K562 (cell line): ENCODE measurements around the gene HS6ST1. TPM values are rescaled to one million over a fixed set of nuclear protein-coding genes. Genes with fewer than 3 reads are reported as not detected.

ENCODE experiments used
- ATAC-seq: fragments of 200-7000 bp; cut with Tn5 transposase; 3 replicates; pipeline ENCODE4 v1.9.1; 2020; ENCODE audit warnings: moderate library complexity
- BruUV-seq: library from RNA; stranded (reverse); fragments of 400-500 nt; replicated peaks from 2 replicates; lab custom pipeline; 2021; lab: Mats Ljungman, UMichigan
- CTCF ChIA-PET: fragments of 300-600 bp; formaldehyde crosslinking; extraction: SDS; loops from one replicate; lab custom pipeline; 2021; ENCODE audit warnings: low intra/inter-chr PET ratio; lab: Yijun Ruan, JAX
- POLR2A ChIA-PET: fragments of 300-600, 350-650 bp; sonication (Branson Sonifier 250); formaldehyde crosslinking; extraction: SDS; loops from one replicate; lab custom pipeline; 2021; ENCODE audit warnings: antibody characterized with exemption, inconsistent platforms; lab: Yijun Ruan, JAX
- DNase-seq, 4 experiments: peaks; one replicate each; pipeline versions ENCODE4 v3.0.0 to v3.0.0-alpha.2; 2011 to 2018; ENCODE audit warnings: low spot score in 3 of 4, mixed read lengths in 3 of 4; ENCODE audit errors: extremely low read depth in 1 of 4
- FAIRE-seq: peaks from 2 replicates; lab custom pipeline; 2011; peaks lifted over from hg19 to GRCh38; lab: Jason Lieb, UNC
- H2AFZ ChIP-seq: 2 replicates; pipeline ENCODE4 v1.6.0; 2011; ENCODE audit warnings: low read depth, low read length, control low read depth, inconsistent platforms
- H3K27ac ChIP-seq: fragments of 200-600 bp; 3 replicates; pipeline ENCODE4 v1.8.0; 2011; ENCODE audit warnings: low read depth, mild to moderate bottlenecking, control low read depth, inconsistent platforms, low read length, moderate library complexity, mixed read lengths; ENCODE audit errors: extremely low read depth
- H3K27me3 ChIP-seq, 2 experiments: fragments of 300-600 bp in 1 of 2; 2 replicates in 1 of 2; 3 replicates in 1 of 2; pipeline versions ENCODE4 v1.6.0 to v1.8.0; 2011; ENCODE audit warnings: inconsistent platforms in 2 of 2, low read length in 2 of 2, mild to moderate bottlenecking in 1 of 2, mixed read lengths in 1 of 2, moderate library complexity in 1 of 2; ENCODE audit not compliant: control insufficient read depth in 2 of 2, insufficient read depth in 2 of 2
- H3K36me3 ChIP-seq: fragments of 300-600 bp; 3 replicates; pipeline ENCODE4 v1.8.0; 2011; ENCODE audit warnings: mild to moderate bottlenecking, low read length, inconsistent platforms; ENCODE audit not compliant: control insufficient read depth, insufficient read depth
- H3K4me1 ChIP-seq, 2 experiments: fragments of 200-600 bp in 1 of 2; replicated peaks in 1 of 2; 2 replicates in 1 of 2; 3 replicates in 1 of 2; pipeline versions ENCODE4 v1.5.1 to v1.8.0; 2011; ENCODE audit warnings: inconsistent platforms in 2 of 2, low read length in 2 of 2, mild to moderate bottlenecking in 1 of 2, mixed read lengths in 1 of 2, moderate library complexity in 1 of 2; ENCODE audit not compliant: control insufficient read depth in 2 of 2, insufficient read depth in 2 of 2
- H3K4me2 ChIP-seq: 2 replicates; pipeline ENCODE4 v1.6.1; 2011; ENCODE audit warnings: low read length, control low read depth, inconsistent platforms, mixed read lengths; ENCODE audit not compliant: insufficient read depth
- H3K4me3 ChIP-seq: fragments of 200-600 bp; sonication (generic), shearing (Covaris generic); 2 replicates; pipeline ENCODE4 v1.5.1; 2016; ENCODE audit warnings: control low read depth, inconsistent platforms
- H3K79me2 ChIP-seq: fragments of 200-600 bp; 3 replicates; pipeline ENCODE4 v1.8.0; 2011; ENCODE audit warnings: low read length, inconsistent platforms; ENCODE audit not compliant: control insufficient read depth, insufficient read depth
- H3K9ac ChIP-seq, 2 experiments: 2 replicates each; pipeline versions ENCODE4 v1.6.0 to v1.6.1; 2011; ENCODE audit warnings: low read depth in 2 of 2, low read length in 2 of 2, control low read depth in 1 of 2, inconsistent platforms in 1 of 2, mild to moderate bottlenecking in 1 of 2, mixed read lengths in 1 of 2; ENCODE audit not compliant: insufficient read depth in 1 of 2
- H3K9me1 ChIP-seq: one replicate; pipeline ENCODE4 v1.6.0; 2011; ENCODE audit warnings: inconsistent platforms, mild to moderate bottlenecking, low read length, moderate library complexity; ENCODE audit not compliant: control insufficient read depth, insufficient read depth
- H3K9me3 ChIP-seq: replicated peaks from 2 replicates; pipeline ENCODE4 v1.5.1; 2011; ENCODE audit warnings: low read depth, low read length, inconsistent platforms; ENCODE audit not compliant: control insufficient read depth, insufficient read depth
- H4K20me1 ChIP-seq: replicated peaks from 2 replicates; pipeline ENCODE4 v1.6.1; 2011; ENCODE audit warnings: low read length, inconsistent platforms, mixed read lengths; ENCODE audit not compliant: control insufficient read depth, insufficient read depth
- HDAC8 ChIP-seq: fragments of 450-650 bp; IDR thresholded peaks from 2 replicates; pipeline ENCODE4 v1.6.1; 2016; ENCODE audit warnings: mild to moderate bottlenecking, missing genetic modification characterization, moderate library complexity, missing compliant biosample characterization
- HLTF ChIP-seq: fragments of 450-650 bp; IDR thresholded peaks from 2 replicates; pipeline ENCODE4 v1.6.1; 2016
- KAT8 ChIP-seq: fragments of 450-650 bp; IDR thresholded peaks from 2 replicates; pipeline ENCODE4 v1.6.1; 2016; ENCODE audit warnings: low read depth, mild to moderate bottlenecking
- NR4A1 ChIP-seq, 2 experiments: fragments of 250-450 bp in 1 of 2; fragments of 450-650 bp in 1 of 2; sonication (Bioruptor Pico) in 1 of 2; IDR thresholded peaks; 2 replicates each; pipeline versions ENCODE4 v1.4.0 to v1.6.1; 2016 to 2020; ENCODE audit warnings: mild to moderate bottlenecking in 2 of 2, missing compliant biosample characterization in 1 of 2, missing genetic modification characterization in 1 of 2, moderate library complexity in 1 of 2
- OTX1 ChIP-seq: fragments of 450-650 bp; formaldehyde crosslinking; IDR thresholded peaks from 2 replicates; pipeline ENCODE4 v1.4.0; 2022; ENCODE audit warnings: mild to moderate bottlenecking
- PRPF4 ChIP-seq: fragments of 200-400 bp; formaldehyde crosslinking; IDR thresholded peaks from one replicate; pipeline ENCODE4 v1.6.1; 2017; ENCODE audit warnings: low read length, low read depth, mild to moderate bottlenecking; ENCODE audit not compliant: insufficient read depth, poor library complexity, severe bottlenecking
- STAG1 ChIP-seq: sonication (generic); formaldehyde crosslinking; IDR thresholded peaks from 2 replicates; pipeline ENCODE4 v1.5.0; 2020; ENCODE audit warnings: missing genetic modification reagents, borderline replicate concordance
- ZBTB33 ChIP-seq: sonication (generic); formaldehyde crosslinking; IDR thresholded peaks from 2 replicates; pipeline ENCODE4 v1.8.1; 2023; ENCODE audit warnings: mild to moderate bottlenecking, missing genetic modification reagents
- ZNF395 ChIP-seq: fragments of 200-800 bp; sonication (Bioruptor generic); IDR thresholded peaks from 2 replicates; pipeline ENCODE4 v1.6.1; 2017; ENCODE audit warnings: missing genetic modification characterization, missing compliant biosample characterization
- ZNF707 ChIP-seq: fragments of 250-450 bp; sonication (Bioruptor Pico); conservative IDR thresholded peaks from 2 replicates; pipeline ENCODE4 v1.8.0; 2022; ENCODE audit warnings: inconsistent platforms, mild to moderate bottlenecking, moderate library complexity
- WGBS: fragments of 100-300 bp; shearing (Covaris generic); methylation state at CpG from one replicate; pipeline ENCODE4 v1.1.6; 2016; ENCODE audit warnings: low coverage, mixed read lengths; ENCODE audit not compliant: insufficient coverage; ENCODE audit errors: missing lambda C conversion rate; 5-methylcytosine and 5-hydroxymethylcytosine counted together
- in situ Hi-C: fragments of 300-500 bp; cut with MboI; formaldehyde crosslinking; loops from 4 replicates; pipeline ENCODE4 v1.15.0; 2018; ENCODE audit warnings: inconsistent platforms, mixed read lengths
- intact Hi-C: fragments of 100-400 bp; cut with micrococcal nuclease; formaldehyde crosslinking; loops from 2 replicates; pipeline ENCODE4 v1.14.2; 2022
- polyA plus RNA-seq, 8 experiments: library from polyadenylated mRNA; depleted of rRNA in 4 of 8; stranded (reverse) in 5 of 8; unstranded in 3 of 8; fragments of >200 nt; fragmentation: Nextera tagmentation in 2 of 8; fragmentation: Illumina TruSeq in 1 of 8; extraction: Ambion mirVana in 2 of 8; extraction: Trizol in 1 of 8; gene quantifications; 2 replicates each; pipeline versions ENCODE4 v1.2.1 to v1.2.3, GENCODE V29; 2011 to 2014; ENCODE audit warnings: inconsistent platforms in 1 of 8, missing spikeins in 1 of 8
- total RNA-seq, 7 experiments: library from RNA; depleted of rRNA in 6 of 7; stranded (reverse); fragments of >200 nt in 6 of 7; fragmentation: Illumina TruSeq in 2 of 7; extraction: Trizol in 2 of 7; gene quantifications; 2 replicates each; pipeline versions ENCODE4 v1.2.1 to v1.2.3, GENCODE V29; 2011 to 2021; ENCODE audit warnings: low replicate concordance in 1 of 7
- TF ChIP-seq, protein P1 (sequence below): fragments of 250-450 bp; sonication (Bioruptor Pico); IDR thresholded peaks from 2 replicates; pipeline ENCODE4 v1.8.0; 2022; ENCODE audit warnings: inconsistent platforms
- TF ChIP-seq, protein P2 (sequence below): fragments of 250-450 bp; sonication (Bioruptor Pico); IDR thresholded peaks from 2 replicates; pipeline ENCODE4 v1.5.0; 2021; ENCODE audit warnings: mild to moderate bottlenecking, moderate library complexity

Gene HS6ST1
- total and polyA plus RNA-seq, 9 of the 15 experiments (the other 6 are each of a cell fraction or from before 2014, with no cell fraction given): 0.06 to 7.4 (median 3.8) TPM

DNA sequence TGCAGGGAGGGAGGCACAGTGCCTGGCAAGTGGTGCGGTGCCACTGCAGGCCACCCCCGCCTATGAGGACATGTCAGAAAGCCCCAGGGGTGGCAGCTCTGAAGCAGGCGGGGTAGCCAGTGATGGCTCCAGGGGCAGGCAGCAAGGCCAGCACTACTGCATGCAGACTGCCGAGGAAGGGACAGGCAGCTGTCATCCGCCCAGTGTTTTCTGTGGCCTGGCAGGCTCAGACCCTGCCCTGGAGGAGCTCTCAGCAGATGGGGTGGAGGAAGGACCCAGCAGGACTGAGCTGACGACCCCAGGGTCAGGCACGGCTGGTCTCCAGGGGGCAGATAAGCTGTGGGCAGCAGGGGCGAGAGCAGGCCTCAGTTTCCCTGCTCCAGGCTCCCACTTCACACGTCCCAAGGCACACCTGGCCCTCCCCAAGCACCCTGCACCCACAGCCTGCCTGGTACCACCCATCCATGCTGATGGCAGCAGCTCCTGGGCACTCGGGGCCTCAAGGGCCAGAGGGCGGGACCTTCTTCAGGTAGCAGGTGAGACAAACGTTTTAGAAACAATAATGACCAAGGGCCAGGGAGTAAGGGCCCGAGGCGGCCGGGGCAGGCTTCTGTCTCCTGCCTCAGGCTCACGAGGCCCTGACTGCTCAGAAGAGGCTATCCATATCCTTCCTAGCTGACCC lies 48.5 kb downstream of the HS6ST1 start:
- Histone ChIP-seq H3K79me2 (no peaks in the 10 kb centered on the region), H2AFZ (no peak overlapping the region), H3K27me3 (no peaks in the 10 kb centered on the region), H3K4me1 (peaks cover 0 to 6% of the 10 kb centered on the region in 2 experiments; a peak in 2 of 5 replicates), H3K9me3 (no peaks in the 10 kb centered on the region), H4K20me1 (peaks cover 3% of the 10 kb centered on the region; the same call in 1 of the 2 replicates), H3K9ac (no peak overlapping the region; a peak in 1 of 4 replicates), H3K4me2 (no peak overlapping the region), H3K27ac (no peak overlapping the region), H3K4me3 (no peak overlapping the region), H3K36me3 (no peaks in the 10 kb centered on the region), H3K9me1 (no peaks in the 10 kb centered on the region)
- DNase-seq (no peak), FAIRE-seq (no peak), ATAC-seq (no peak)
- 27% methylated on average over 8 of the region's 16 CpGs for WGBS
- POLR2A ChIA-PET: interaction anchor here (0.6 kb wide), 1 partner anchor 757 kb away, joined by 3 read pairs; no protein-coding TSS in a partner anchor
- in situ Hi-C loops: no loop called here
- no TSS peak for BruUV-seq
- CTCF ChIA-PET: no interaction called here
- intact Hi-C loops: no loop called here
- TF ChIP-seq ZNF395: no peak
- TF ChIP-seq ZNF707: no peak
- TF ChIP-seq HLTF: no peak
- no peak for TF ChIP-seq OTX1 (CRISPR knock-in tag)
- no peak for TF ChIP-seq ZBTB33 (CRISPR knock-in tag)
- TF ChIP-seq, protein P1, sequence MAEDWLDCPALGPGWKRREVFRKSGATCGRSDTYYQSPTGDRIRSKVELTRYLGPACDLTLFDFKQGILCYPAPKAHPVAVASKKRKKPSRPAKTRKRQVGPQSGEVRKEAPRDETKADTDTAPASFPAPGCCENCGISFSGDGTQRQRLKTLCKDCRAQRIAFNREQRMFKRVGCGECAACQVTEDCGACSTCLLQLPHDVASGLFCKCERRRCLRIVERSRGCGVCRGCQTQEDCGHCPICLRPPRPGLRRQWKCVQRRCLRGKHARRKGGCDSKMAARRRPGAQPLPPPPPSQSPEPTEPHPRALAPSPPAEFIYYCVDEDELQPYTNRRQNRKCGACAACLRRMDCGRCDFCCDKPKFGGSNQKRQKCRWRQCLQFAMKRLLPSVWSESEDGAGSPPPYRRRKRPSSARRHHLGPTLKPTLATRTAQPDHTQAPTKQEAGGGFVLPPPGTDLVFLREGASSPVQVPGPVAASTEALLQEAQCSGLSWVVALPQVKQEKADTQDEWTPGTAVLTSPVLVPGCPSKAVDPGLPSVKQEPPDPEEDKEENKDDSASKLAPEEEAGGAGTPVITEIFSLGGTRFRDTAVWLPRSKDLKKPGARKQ (CRISPR knock-in tag): no peak
- TF ChIP-seq STAG1 (CRISPR knock-in tag): no peak
- TF ChIP-seq, protein P2, sequence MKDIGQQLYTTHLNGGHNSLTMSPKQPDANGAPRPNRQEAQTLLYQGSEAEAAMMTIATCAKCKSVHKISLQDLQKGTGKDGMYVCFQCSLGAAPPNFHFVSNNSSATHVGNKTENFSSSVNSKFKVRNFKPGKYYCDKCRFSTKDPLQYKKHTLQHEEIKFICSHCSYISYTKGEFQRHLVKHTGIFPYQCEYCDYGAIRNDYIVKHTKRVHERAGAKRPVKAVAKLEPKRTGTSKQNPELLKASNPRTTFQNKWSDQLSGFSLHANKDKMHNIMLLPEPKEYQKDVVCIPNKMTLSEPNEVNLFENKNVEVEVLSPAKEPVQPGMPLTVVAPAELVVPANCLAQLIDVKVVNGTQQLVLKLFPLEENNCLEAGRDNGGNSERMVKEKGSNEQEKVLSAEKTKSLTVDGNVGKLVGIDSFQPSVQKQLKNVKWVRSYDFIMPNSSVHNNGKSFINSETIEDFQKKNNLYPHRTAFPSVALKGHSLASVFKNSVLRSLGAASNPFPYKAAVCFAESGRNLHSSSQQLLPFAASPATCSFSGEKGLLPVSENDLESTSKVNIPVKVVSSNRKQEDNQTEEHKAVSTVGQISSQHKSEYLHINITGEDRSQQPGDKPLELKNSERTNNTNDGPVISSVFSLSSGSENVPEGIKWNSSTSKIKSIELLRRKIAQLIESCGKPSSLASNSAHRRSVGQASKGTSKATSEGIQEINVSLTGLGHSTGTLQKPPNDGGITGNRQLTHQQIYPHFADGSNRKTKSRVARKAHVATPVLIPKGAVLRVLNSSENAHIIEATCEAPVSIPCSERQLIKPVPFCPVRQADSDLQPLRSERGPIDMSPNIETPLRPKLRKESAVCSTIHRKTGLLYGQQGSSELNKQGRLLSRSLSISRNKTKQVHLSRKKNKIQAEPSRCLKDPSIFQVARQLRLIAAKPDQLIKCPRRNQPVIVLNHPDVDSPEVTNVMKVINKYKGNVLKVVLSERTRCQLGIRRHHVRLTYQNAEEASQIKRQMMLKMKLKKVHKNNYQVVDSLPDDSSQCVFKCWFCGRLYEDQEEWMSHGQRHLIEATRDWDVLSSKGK (CRISPR knock-in tag): no peak
- TF ChIP-seq NR4A1 (CRISPR knock-in tag; IDR thresholded peaks at IDR 0.05): no peak
- TF ChIP-seq NR4A1 (tag; IDR thresholded peaks at IDR 0.05): no peak
- TF ChIP-seq HDAC8: no peak
- TF ChIP-seq PRPF4: no peak
- TF ChIP-seq KAT8: no peak
